LNCaP clone FGC (cell line): ENCODE measurements around the gene ARID5B.

Experiments used
- DNase-seq: peaks from one replicate; pipeline ENCODE4 v3.0.0-alpha.2; 2011; ENCODE audit warnings: low read depth
- H3K4me3 ChIP-seq: 2 replicates; pipeline ENCODE4 v1.5.1; 2011; ENCODE audit warnings: mild to moderate bottlenecking, low read depth, low read length, control low read depth
- TF ChIP-seq, protein P1 (sequence below): IDR thresholded peaks from 2 replicates; pipeline ENCODE4 v1.5.1; 2012; ENCODE audit warnings: mild to moderate bottlenecking; ENCODE audit not compliant: control insufficient read depth, insufficient read depth; ENCODE audit errors: extremely low read depth

The ARID5B gene

DNA sequence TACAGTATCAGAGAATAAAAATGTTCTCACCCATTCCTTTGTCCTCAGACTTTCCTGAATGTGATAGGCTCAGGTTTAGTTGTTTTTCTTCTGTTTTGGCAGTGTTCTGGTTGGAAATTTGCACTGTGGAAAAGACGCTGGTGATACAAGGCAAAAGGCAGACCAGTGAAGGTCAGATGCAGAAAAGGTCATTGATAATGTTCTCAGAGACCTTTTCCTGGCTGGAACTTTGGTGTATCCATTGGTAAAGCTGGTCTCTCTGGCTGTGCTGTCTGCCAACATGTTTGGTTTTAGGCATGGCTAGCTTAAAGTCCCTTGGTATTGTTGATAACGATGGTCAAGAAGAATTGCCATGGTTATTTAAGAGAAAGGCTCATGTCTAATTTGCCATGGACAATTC is 11.5 kb downstream of the ARID5B start:
- TF ChIP-seq, protein P1, sequence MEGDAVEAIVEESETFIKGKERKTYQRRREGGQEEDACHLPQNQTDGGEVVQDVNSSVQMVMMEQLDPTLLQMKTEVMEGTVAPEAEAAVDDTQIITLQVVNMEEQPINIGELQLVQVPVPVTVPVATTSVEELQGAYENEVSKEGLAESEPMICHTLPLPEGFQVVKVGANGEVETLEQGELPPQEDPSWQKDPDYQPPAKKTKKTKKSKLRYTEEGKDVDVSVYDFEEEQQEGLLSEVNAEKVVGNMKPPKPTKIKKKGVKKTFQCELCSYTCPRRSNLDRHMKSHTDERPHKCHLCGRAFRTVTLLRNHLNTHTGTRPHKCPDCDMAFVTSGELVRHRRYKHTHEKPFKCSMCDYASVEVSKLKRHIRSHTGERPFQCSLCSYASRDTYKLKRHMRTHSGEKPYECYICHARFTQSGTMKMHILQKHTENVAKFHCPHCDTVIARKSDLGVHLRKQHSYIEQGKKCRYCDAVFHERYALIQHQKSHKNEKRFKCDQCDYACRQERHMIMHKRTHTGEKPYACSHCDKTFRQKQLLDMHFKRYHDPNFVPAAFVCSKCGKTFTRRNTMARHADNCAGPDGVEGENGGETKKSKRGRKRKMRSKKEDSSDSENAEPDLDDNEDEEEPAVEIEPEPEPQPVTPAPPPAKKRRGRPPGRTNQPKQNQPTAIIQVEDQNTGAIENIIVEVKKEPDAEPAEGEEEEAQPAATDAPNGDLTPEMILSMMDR, result no peak
- H3K4me3 ChIP-seq, result no peak overlapping the region
- DNase-seq, result no peak

DNA sequence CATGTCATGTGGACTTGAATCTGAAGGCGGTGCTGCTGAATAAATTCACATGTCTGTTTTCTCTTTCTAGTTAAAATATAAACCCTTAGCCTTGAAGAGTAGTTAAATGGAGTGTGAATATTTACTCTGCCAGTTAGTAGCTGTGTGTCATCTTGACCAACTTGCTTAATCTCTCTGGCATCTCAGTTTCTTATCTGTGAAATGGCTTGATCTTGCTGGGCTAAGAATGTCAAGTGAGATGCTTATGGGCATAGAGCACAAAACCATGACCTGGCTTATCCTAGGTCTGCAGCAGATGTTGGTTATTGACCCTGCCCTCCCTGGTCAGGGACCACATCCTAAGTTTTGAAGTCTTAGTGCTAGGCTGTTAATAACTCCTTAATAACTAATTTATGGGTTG is 16.6 kb downstream of the ARID5B start:
- no peak overlapping the region for H3K4me3 ChIP-seq
- TF ChIP-seq, protein P1, result no peak
- no peak for DNase-seq

DNA sequence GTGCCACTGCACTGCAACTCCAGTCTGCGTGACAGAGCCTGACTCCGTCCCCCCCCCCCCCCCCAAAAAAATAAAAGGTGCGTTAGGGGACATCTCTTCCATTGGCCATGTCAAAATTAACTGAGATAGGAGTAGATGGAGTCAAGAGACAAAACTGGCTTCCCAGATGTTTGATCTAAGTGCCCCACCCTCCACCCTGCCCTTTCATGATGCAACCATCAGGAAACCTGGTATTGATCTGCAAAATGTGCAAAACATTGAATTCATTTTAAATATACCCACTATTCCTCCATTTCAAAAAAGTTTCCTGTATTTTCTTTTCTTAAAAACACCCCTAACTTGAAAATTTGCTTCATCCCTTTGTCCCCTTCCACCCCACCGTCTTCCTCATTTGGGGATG is 17.5 kb downstream of the ARID5B start:
- TF ChIP-seq, protein P1, result no peak
- H3K4me3 ChIP-seq, result no peak overlapping the region
- no peak for DNase-seq

DNA sequence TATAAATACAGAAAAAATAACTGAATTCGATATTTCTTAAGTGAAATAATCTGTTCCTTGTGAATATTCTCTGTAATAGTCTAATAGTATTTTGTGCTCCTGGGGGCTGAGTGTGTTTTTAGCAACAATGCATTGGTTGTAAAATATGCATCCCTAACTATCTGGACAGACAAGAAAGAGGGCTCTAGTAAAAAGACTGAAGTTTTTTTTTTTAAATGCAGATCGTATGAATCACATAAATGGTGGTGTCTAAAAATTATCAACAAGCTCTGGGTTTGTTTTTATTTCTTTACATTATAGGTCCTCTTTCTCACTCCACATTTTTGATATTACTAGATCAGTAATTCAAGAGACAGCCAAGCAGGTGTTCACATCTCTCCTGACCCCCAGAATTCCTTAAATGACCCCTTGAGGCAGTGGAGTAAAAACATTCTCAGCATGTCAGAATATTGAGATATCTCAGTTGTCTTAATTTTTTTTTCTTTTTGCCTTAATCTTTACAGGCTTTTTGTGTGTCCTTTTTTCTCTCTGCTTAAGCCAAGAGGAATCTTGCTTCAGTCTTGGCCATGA is 18.2 kb downstream of the ARID5B start:
- no peak for DNase-seq
- TF ChIP-seq, protein P1, result no peak
- no peak overlapping the region for H3K4me3 ChIP-seq

DNA sequence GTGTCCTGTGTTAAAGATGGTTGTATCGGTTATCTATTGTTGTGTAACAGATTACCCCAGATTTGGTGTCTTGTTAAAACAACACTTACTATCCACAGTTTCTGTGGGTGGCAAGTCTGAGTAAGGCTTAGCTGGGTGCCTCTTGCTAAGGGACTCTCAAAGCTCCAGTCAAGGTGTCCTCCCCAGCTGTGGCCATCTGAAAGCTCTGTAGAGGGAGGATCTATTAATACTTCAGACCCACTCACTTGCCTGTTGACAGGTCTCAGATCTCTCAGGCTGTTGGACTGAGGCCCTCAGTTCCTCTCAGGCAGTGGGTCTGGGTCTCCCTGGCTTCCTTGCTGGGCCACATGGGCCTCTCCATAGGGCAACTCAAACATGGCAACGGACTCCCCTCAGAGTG is 19.6 kb downstream of the ARID5B start:
- no peak for DNase-seq
- TF ChIP-seq, protein P1, result no peak
- H3K4me3 ChIP-seq, result no peak overlapping the region

GRCh38 chr10:61923210-61923949 is 21.9 kb downstream of the ARID5B start:
- DNase-seq, result peak; percentile 94
- no peak overlapping the region for H3K4me3 ChIP-seq
- TF ChIP-seq, protein P1, result no peak

DNA sequence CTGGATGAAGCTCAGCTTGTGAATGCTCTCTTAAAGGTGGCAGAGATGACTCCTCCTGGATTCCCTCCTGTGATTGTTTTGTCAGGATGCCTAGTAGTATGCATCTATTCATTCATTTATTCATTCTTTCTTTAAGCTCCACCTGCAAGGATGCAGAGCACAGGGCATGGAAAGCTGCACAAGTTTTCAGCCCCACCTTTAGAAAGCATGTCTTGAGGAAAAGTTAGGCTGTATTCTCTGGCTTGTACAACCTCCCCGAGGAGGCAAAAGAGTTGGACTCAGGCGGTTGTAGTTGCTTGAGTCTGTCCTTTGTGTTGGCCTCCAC is 22.4 kb downstream of the ARID5B start:
- TF ChIP-seq, protein P1, result no peak
- 0 out of 2 replicates have a peak overlapping the region, but pooled peaks have one; percentile 8 for H3K4me3 ChIP-seq
- DNase-seq, result no peak
